Stimulated activated naive CD8-positive, alpha-beta T cell treated with anti-CD3 and anti-CD28 coated beads, Interleukin-15, amount 100 ng/mL, for 72 hours (primary cell): ENCODE data around the gene PRSS8.
"Not testable (repeated sequence)": the region's sequence is repeated elsewhere in the genome, so short reads cannot be mapped to it uniquely, and the experiment has no call there.

Source experiments
- ATAC-seq: fragments of 150-1000 bp; cut with Tn5 transposase; 2 replicates; pipeline ENCODE4 v1.10.0; 2021; ENCODE audit warnings: mild to moderate bottlenecking, moderate library complexity
- DNase-seq, 2 donors: peaks; one replicate each; pipeline ENCODE4 v3.0.0; 2021 to 2022
- H3K27ac Mint-ChIP-seq, 2 donors: one replicate each; pipeline ENCODE4 v1.8.0; 2022; ENCODE audit warnings: mild to moderate bottlenecking in 2 of 2, mixed read lengths in 2 of 2, moderate library complexity in 2 of 2
- H3K27me3 Mint-ChIP-seq: one replicate; pipeline ENCODE4 v1.8.0; 2022; ENCODE audit warnings: mixed read lengths
- H3K4me1 Mint-ChIP-seq: one replicate; pipeline ENCODE4 v1.8.0; 2022; ENCODE audit warnings: mild to moderate bottlenecking, mixed read lengths
- H3K4me3 Mint-ChIP-seq, 2 donors: one replicate each; pipeline ENCODE4 v1.8.0; 2022; ENCODE audit warnings: mild to moderate bottlenecking in 2 of 2, mixed read lengths in 2 of 2, moderate library complexity in 1 of 2
- H3K9me3 Mint-ChIP-seq, 2 donors: one replicate each; pipeline ENCODE4 v1.8.0; 2022; ENCODE audit warnings: mixed read lengths in 2 of 2

The PRSS8 gene

GRCh38 chr16:31136822-31137499 lies 1.4 kb upstream of the PRSS8 start:
- H3K27me3 Mint-ChIP-seq, ATAC-seq, H3K9me3 Mint-ChIP-seq, DNase-seq, H3K4me3 Mint-ChIP-seq: not testable (repeated sequence)
- Mint-ChIP-seq H3K27ac (peak overlapping the region in 1 of 2 donors; percentile 38), H3K4me1 (peaks cover 12% of the 10 kb centered on the region)

DNA sequence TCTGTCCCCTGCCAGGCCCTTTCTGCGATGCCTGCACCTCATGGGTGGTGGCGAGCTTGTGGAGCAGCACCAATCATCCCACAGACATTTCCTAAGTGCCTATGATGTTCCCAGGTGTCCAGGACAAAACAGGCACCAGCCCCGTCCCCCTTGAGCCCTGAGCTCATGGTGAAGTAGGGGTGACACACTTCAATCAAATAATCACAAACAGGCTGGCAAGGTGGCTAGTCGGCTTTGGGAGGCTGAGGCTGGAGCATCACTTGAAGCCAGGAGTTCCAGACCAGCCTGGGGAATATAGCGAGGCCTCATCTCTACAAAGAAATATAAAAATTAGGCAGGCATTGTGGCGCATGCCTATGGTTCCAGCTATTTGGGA lies 748 bp upstream of the PRSS8 start:
- Mint-ChIP-seq H3K27ac (peak overlapping the region in 1 of 2 donors; percentile 38), H3K9me3 (no peaks in the 10 kb centered on the region), H3K27me3 (no peaks in the 10 kb centered on the region), H3K4me1 (peaks cover 5% of the 10 kb centered on the region), H3K4me3 (no peak overlapping the region)
- no peak for DNase-seq
- no peak for ATAC-seq

GRCh38 chr16:31134625-31135534 lies 647 bp downstream of the PRSS8 start:
- peak; percentile 16 for ATAC-seq
- no peaks in the 10 kb centered on the region for H3K4me1 Mint-ChIP-seq

DNA sequence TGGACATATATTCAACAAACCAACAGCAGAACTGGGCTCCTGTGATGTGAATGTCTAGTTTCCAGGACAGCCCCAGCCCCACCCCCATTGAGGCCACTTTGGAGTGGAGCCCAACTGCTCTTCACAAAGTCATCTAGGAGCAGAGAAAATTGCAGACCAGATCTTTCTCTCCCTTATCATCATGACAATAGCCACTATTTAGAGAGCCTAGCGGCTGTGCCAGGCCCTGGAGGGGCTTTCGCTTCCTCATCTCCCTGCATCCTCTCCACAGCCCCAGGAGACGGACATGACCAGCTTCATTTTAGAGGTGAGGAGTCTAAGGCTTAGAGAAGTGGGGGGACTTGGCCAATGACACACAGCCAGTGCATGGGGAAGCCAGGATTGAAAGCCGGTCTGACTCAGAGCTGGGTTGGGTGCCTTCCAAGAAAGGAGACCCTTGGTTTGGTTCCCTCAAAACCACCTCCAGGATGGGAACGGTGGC lies 1.4 kb downstream of the PRSS8 start:
- no peak for DNase-seq
- no peak overlapping the region for H3K4me3 Mint-ChIP-seq
- no peaks in the 10 kb centered on the region for H3K27me3 Mint-ChIP-seq
- H3K4me1 Mint-ChIP-seq: no peaks in the 10 kb centered on the region
- no peak for ATAC-seq
- H3K9me3 Mint-ChIP-seq: no peaks in the 10 kb centered on the region
- no peak overlapping the region for H3K27ac Mint-ChIP-seq

More at GRCh38 chr16:31134625-31135534, 647 bp downstream of the PRSS8 start:
- Mint-ChIP-seq H3K9me3 (no peaks in the 10 kb centered on the region), H3K4me3 (no peak overlapping the region), H3K27ac (no peak overlapping the region), H3K27me3 (no peaks in the 10 kb centered on the region)
- no peak for DNase-seq

DNA sequence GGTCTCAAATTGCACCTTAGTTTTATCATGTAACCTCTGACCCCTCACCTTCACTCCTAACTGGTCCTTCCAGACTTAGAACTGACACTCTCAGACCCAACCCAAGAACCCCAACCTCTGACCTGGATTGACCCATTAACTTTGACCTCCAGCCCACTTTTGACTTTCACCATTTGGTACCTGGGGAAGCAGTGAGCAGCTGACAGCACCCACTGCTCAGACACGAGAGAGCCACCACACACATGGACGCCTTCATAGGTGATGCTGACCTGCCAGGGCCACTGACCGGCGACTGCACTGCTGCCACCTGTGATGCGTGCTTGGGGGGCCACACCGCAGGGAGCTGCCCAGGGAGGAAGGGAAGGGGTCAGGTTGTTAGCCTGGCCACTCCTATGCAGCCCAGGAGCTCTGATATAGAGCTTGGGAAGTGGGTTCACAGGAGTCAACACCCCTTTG lies 2.5 kb downstream of the PRSS8 start:
- Mint-ChIP-seq H3K9me3 (no peaks in the 10 kb centered on the region), H3K4me1 (peaks cover 6% of the 10 kb centered on the region), H3K27ac (peak overlapping the region in 1 of 2 donors; percentile 36), H3K4me3 (no peak overlapping the region), H3K27me3 (no peaks in the 10 kb centered on the region)
- DNase-seq (no peak), ATAC-seq (no peak)

DNA sequence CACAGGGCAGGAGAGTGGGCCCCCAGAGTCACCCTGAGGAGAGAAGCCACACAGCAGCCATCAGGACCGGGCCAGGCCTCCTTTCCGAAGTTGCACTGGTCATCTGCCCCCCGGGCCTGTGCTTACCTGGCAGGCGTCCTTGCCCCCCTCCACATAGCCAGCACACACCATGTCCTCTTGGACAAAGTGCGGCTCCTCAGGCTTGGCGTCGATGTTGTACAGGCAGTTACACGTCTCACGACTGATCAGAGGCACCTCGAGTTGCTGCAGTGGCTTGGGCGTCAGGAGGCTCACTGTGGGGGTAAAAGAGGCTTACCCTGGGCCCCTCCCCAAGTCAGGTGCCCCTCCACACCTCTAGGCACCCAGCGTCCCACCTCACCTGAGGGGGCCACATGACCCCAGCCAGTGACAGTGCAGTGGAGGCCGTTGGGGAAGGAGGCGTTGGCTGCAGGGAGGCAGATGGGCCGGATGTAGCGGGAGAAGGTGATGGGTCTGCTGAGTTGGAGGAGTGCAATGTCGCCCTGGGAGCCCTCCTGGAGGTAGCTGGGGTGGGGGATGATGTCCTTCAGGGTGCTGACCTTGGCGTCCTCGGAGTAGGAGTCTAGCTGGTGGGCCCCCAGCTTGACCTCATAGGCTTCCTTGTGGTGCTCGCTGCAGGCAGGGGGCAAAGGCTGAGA lies 3.1 kb downstream of the PRSS8 start:
- Mint-ChIP-seq H3K27me3 (no peaks in the 10 kb centered on the region), H3K27ac (peak overlapping the region in 1 of 2 donors; percentile 78), H3K4me3 (no peak overlapping the region), H3K4me1 (peaks cover 6% of the 10 kb centered on the region), H3K9me3 (no peaks in the 10 kb centered on the region)
- DNase-seq (no peak), ATAC-seq (no peak)

- Mint-ChIP-seq H3K4me1 (peaks cover 6% of the 10 kb centered on the region), H3K4me3 (no peak overlapping the region), H3K9me3 (no peaks in the 10 kb centered on the region), H3K27me3 (no peaks in the 10 kb centered on the region), H3K27ac (peak overlapping the region in 1 of 2 donors; percentile 74)
- no peak for DNase-seq
- ATAC-seq: no peak
Measured at GRCh38 chr16:31131841-31132271, 3.7 kb downstream of the PRSS8 start.

DNA sequence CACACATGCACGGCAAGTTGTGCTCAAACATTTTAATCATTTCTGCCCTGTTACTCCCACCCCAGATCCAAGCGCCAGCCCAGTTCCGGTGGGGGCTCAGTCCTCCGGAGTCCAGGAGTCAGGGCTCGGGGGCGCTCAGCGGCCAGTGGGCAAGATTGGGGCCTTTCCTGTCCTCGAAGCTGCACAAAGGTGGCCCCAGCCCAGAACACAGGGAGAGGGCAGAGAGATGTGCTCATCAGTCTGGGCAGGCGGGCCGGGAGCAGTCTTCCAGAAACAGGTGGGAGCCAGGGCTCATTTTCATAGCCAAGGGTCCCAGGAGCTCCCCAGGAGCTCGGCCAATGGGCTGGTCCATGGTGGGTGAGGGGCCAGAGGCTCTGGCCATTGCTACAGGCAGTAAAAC lies 4.1 kb downstream of the PRSS8 start:
- Mint-ChIP-seq H3K4me1 (peaks cover 6% of the 10 kb centered on the region), H3K27me3 (no peaks in the 10 kb centered on the region), H3K27ac (no peak overlapping the region), H3K9me3 (no peaks in the 10 kb centered on the region), H3K4me3 (no peak overlapping the region)
- DNase-seq (no peak), ATAC-seq (no peak)

GRCh38 chr16:31130899-31131298 lies 4.6 kb downstream of the PRSS8 start:
- Mint-ChIP-seq H3K4me3 (no peak overlapping the region), H3K27me3 (no peaks in the 10 kb centered on the region), H3K27ac (peak overlapping the region in 1 of 2 donors; percentile 59), H3K9me3 (no peaks in the 10 kb centered on the region), H3K4me1 (peaks cover 6% of the 10 kb centered on the region)
- ATAC-seq: no peak
- DNase-seq: no peak

DNA sequence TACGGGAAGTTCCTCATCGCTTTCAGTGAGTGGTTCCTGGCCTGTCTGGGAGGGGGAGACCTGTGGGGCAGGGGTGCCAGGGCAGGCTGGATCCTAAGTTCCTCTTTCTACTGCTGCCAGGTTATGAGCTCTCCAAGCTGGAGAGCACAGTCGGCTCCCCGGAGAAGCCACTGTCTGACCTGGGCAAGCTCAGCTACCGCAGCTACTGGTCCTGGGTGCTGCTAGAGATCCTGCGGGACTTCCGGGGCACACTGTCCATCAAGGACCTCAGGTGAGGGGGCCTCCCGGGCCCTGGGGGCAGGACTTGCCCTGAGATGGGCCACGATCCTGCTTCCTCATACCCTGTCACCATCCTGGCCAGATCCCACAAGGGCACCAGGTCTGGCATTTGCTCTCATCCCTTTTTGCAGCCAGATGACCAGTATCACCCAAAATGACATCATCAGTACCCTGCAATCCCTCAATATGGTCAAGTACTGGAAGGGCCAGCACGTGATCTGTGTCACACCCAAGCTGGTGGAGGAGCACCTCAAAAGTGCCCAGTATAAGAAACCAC lies 5.1 kb downstream of the PRSS8 start:
- Mint-ChIP-seq H3K9me3 (no peaks in the 10 kb centered on the region), H3K4me1 (peaks cover 6% of the 10 kb centered on the region), H3K27me3 (no peaks in the 10 kb centered on the region), H3K27ac (no peak overlapping the region), H3K4me3 (no peak overlapping the region)
- DNase-seq (no peak), ATAC-seq (no peak)

DNA sequence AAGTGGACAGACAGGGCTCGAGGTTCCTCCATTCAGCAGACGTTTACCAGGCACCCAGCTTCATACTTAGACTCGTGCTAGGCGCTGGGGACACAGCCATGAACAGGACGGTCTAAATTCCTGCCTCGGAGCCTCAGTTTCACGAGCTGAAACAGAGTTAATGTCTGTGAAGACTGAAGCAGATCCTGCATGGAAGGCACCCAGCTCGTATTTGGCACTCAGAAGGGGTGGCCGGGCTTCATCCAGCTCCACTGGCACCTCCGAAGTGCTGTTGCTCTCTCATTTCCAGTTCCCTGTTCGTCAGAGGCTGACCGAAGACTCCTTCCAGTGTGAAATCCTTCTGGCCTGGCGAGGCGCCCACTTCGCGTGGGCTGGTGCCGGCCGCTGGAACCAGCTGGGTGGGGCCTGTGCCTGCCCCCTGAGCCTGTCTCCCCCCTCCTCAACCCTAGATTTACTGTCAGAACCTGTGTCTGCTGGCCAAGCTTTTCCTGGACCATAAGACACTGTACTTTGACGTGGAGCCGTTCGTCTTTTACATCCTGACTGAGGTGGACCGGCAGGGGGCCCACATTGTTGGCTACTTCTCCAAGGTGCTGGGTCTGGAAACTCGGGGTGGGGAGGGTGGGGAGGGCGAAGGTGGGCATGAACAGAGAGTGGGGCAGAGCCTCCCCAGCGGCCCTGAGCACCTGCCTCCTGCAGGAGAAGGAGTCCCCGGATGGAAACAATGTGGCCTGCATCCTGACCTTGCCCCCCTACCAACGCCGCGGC lies 5.8 kb downstream of the PRSS8 start:
- no peak overlapping the region for H3K4me3 Mint-ChIP-seq
- H3K4me1 Mint-ChIP-seq: peaks cover 6% of the 10 kb centered on the region
- H3K27me3 Mint-ChIP-seq: no peaks in the 10 kb centered on the region
- no peak overlapping the region for H3K27ac Mint-ChIP-seq
- DNase-seq (no peak), ATAC-seq (no peak)
- H3K9me3 Mint-ChIP-seq: no peaks in the 10 kb centered on the region

DNA sequence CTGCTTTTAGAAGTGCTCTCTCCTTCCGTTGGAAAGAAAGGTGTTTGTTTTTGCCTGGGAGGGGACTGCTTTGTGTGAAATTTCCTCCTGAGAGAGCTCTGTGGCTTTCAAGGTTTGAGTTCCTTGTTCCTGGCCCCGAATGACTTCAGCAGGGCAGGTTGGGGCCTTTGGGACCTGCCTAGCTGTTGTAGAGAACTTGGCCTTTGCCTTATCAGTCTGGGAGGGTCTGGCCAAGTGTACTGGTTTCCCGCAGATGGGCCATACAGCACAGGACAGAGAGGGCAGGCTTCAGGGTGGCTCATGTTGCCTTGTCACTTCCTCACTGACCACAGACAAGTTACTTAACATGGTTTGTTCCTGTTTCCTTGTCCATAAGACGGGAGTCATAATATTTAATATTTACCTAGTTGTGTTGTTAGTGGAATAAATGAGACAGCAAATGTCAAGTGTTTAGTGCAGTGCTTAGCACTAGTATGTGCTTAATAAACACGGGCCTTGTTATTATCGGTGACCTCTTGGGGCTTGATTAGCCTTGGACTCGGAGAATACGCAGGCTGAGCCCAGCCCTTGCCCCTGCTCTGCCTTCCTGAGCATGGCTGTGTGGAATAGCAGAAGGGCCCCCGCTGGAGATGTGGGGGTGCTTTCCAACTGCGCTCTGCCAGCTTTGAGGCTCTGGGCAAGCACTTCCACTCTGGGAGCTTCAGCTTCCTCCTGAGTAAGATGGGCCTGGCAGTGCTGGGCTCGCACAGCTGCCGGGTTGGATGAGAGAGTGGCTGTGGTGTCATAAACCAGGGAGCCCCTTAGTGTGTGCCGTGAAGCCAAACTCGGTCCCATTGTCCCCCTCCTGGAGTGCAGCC lies 6.6 kb downstream of the PRSS8 start:
- DNase-seq: no peak
- H3K27ac Mint-ChIP-seq: peak overlapping the region; percentile 6 to 27
- H3K4me1 Mint-ChIP-seq: peaks cover 6% of the 10 kb centered on the region
- ATAC-seq: no peak
- H3K27me3 Mint-ChIP-seq: no peaks in the 10 kb centered on the region
- no peaks in the 10 kb centered on the region for H3K9me3 Mint-ChIP-seq
- H3K4me3 Mint-ChIP-seq: no peak overlapping the region

- DNase-seq: no peak
- no peaks in the 10 kb centered on the region for H3K27me3 Mint-ChIP-seq
- no peaks in the 10 kb centered on the region for H3K9me3 Mint-ChIP-seq
- H3K4me3 Mint-ChIP-seq: no peak overlapping the region
- ATAC-seq: no peak
- peak overlapping the region in 1 of 2 donors; percentile 34 for H3K27ac Mint-ChIP-seq
- peaks cover 6% of the 10 kb centered on the region for H3K4me1 Mint-ChIP-seq
Measured at GRCh38 chr16:31127182-31127581, 8.3 kb downstream of the PRSS8 start.

GRCh38 chr16:31125844-31126243 lies 9.7 kb downstream of the PRSS8 start:
- Mint-ChIP-seq H3K4me3 (no peak overlapping the region), H3K9me3 (no peaks in the 10 kb centered on the region), H3K27ac (peak overlapping the region in 1 of 2 donors; percentile 89), H3K4me1 (peaks cover 6% of the 10 kb centered on the region), H3K27me3 (no peaks in the 10 kb centered on the region)
- ATAC-seq (no peak), DNase-seq (no peak)
